Measurements from ENCODE around the gene NTRK1. TPM values are rescaled to one million over a fixed set of nuclear protein-coding genes. Genes with fewer than 3 reads are reported as not detected.
A peak's percentile ranks its signal among the peaks of the same experiment; 100 is the strongest.

NTRK1 gene
- 0.81 and 1.2 TPM in 2 replicates for total RNA-seq (2014; rRNA removed; shearing (Covaris generic))

GRCh38 chr1:156860628-156861423 lies at the start of gene NTRK1:
Gene NTRK1 (plus strand): TSS chr1:156860865. CDS start chr1:156860935, 70 bp downstream.
- in situ Hi-C loops (cut with HindIII; ENCODE audit: low sequenced_read_pairs): no loop called here
- no peak for DNase-seq (ENCODE audit: low spot score)

DNA sequence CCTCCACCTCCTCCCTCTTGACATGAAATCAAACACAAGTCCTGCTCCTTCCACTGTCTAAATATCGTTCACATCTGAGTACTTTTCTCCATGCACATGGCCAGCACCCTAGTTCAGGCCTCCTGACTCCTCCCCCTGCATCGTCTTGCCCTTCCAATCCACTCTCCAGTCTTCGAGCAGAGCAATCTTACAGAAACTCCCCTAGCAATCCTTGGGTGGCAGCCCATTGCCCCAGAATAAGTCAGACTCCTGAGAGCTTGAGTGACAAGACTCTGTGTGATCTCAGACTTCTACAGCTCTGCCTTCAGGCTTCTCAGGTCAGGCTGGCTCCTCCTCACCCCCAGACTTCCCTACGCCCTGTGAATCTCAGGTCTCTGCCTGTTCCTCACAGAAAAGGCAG lies 49.5 kb upstream of the NTRK1 start:
- no peak for DNase-seq (ENCODE audit: low spot score)
- in situ Hi-C loops (cut with HindIII; ENCODE audit: low sequenced_read_pairs): no loop called here

- in situ Hi-C loops (cut with HindIII; ENCODE audit: low sequenced_read_pairs): no loop called here
- DNase-seq (ENCODE audit: low spot score): no peak
Observed at GRCh38 chr1:156812293-156812990, 48.2 kb upstream of the NTRK1 start.

DNA sequence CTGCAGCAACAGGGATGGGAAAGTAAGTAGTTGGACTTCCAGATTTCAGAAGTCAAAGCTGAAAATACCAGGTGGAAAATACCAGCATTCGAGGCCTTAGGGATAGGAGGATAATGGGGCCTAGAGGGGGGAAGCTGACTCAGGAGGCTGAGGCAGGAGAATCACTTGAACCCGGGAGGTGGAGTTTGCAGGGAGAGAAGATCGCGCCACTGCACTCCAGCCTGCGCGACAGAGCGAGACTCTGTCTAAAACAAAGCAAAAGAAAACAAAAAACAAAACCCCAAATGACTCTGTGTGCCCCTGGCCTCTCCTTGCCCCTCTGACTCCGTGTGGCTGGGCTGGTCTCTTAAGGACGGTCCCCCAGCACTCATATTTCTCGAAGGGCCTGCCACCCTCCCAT lies 47.4 kb upstream of the NTRK1 start:
- in situ Hi-C loops (cut with HindIII; ENCODE audit: low sequenced_read_pairs): no loop called here
- no peak for DNase-seq (ENCODE audit: low spot score)

DNA sequence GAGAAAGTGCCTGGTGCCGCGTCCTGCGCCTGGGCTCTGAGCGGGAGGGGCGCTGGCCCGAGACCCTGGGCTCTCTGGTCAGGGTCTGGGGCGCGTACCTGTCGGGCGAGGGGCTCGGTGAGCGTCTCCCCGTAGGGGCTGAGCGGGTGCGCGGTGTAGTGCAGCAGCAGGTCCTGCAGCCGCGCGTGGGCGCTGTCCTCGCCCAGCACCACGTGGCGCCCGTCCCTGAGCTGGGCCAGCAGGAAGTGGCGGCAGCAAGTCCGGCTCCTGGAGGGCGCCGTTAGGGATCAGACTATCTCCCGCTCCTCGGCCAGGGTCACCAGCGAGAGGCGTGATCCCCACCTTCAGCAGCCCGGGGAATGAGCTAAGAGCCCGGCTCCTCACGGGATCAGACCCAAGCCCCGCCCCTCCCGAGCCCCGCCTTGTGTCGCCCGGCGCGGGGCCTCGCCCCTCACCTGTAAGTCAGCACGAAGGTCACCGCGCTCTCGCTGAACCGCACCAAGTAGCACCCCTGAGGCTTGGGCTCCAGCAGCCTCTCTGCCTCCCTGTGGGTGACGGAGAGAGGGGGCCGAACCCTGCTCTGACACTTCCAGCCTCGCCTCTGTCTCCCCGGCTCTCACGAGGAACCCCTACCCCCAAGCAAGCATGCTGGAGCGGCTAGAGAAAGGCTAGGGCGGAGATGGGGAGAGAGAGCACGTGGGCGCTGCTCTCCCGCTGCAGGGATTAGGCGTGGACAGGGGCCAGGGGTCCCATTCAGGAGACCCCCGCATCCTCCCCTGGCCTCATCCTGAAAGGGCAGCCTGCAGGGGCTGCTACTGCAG lies 46.7 kb upstream of the NTRK1 start:
- DNase-seq (ENCODE audit: low spot score): peak; percentile 24
- in situ Hi-C loops (cut with HindIII; ENCODE audit: low sequenced_read_pairs): no loop called here

DNA sequence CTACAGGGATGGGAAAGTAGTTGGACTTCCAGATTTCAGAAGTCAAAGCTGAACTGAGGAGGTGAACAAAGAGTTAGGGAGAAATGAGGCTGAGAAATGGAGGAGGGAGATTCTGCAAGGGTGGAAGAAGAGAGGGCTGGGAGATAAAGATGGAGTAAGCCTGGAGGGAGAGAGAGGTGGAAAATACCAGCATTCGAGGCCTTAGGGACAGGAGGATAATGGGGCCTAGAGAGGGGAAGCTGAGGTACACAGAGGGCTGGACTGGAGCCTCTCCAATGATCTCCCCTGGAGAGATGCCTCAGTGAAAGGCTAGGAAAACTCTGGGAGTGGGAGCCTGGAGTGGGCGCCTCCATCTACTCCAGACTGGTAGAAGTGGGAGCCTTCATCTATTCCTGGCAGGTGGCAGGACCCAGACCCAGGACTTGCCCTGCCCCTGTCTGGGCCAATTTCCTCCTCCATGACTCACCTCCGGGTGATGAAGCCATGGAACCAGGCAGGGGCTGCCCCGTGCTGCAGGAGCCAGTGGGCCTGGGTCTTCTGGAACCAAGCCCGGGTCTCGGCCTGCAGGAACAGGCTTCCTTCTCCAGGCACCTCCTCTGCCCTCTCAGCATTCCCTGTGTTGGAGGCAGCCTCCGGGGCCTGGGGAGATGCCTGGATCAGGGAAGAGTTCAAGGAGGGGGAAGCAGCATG lies 45.9 kb upstream of the NTRK1 start:
- in situ Hi-C loops (cut with HindIII; ENCODE audit: low sequenced_read_pairs): no loop called here
- DNase-seq (ENCODE audit: low spot score): no peak

- in situ Hi-C loops (cut with HindIII; ENCODE audit: low sequenced_read_pairs): no loop called here
- DNase-seq (ENCODE audit: low spot score): no peak
Observed at GRCh38 chr1:156815307-156815826, 45.3 kb upstream of the NTRK1 start.

DNA sequence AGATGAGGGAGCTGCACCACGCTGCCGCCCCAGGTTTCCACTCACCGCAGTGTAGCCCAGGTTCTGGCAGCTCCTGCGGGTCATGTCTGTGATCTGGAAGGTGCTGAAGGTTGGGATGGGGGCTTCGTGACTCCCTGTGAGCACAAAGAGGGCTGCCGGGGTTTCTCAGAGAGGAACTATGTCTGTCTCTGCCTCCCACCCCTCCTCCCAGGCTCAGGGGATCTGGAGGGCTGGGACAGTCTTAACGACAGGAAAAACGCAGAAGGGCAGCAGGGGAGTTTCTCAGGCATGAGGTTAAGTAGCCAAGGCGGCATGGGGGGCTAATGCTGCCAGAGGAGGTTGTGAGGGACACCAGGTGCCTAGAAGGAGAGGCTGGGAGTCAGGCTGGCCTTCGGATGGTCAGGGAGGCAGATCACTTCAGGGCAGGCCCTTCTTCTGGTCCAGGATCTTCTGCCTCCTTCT lies 44.7 kb upstream of the NTRK1 start:
- in situ Hi-C loops (cut with HindIII; ENCODE audit: low sequenced_read_pairs): no loop called here
- DNase-seq (ENCODE audit: low spot score): no peak

DNA sequence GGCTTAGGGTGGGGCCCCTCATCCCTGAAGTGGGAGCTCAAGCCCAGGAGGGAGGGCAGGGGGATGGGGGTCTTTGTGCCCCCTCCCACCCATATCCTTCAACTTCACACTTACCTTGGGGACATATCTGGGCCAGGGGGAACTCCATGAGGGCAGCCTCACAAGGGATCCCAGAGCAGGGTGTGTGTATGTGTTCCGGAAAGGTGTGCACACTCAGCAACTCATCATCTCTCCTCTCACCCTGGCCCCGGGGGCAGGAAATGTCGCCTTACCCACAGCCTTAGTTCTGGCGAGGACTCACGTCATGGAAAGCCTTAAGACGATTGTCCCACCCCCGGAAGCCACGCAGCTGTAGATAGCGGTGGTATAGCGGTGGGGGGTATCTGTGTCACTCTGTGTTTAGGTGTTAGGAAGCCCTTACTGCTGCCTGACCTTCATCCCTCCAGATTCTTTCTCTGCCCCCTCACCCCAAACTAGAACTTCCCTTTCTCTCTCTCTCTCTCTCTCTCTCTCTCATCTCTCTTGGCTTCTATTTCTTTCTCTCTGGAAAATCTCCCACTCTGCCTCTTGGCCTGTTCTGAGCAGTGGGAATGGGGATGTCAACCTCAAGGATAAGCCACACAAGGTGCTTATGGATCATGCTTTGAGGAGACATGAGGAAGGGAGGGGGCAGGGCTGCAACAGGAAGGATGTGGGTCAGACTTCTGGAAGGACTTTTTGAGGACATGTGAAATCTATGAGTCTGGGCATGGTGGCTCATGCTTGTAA lies 43.9 kb upstream of the NTRK1 start, which contains the start of gene SH2D2A:
SH2D2A (minus strand) TSS at position 288 of the 768 bp plus-strand sequence; CDS start at position 148, 140 bp downstream.
- no peak for DNase-seq (ENCODE audit: low spot score)
- in situ Hi-C loops (cut with HindIII; ENCODE audit: low sequenced_read_pairs): no loop called here

DNA sequence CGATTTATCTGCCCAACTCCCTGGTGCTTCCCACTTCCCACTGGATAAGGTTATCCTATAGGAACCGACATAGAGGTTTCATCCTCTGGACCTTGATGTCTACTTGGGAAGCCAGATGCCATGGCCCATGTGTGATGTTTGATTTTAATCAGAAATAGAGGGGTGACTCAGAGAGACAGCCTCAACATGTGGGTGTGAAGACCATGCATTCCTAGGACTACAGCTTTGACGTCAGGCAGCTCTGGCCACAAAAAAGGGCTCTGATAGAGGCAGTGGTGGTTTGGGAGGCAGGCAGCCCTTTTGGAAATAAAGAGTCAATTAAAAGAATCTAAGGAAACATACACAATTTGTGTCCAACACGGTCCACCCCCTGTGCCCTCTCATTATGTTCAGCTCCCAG lies 38.9 kb upstream of the NTRK1 start:
- in situ Hi-C loops (cut with HindIII; ENCODE audit: low sequenced_read_pairs): no loop called here
- no peak for DNase-seq (ENCODE audit: low spot score)

DNA sequence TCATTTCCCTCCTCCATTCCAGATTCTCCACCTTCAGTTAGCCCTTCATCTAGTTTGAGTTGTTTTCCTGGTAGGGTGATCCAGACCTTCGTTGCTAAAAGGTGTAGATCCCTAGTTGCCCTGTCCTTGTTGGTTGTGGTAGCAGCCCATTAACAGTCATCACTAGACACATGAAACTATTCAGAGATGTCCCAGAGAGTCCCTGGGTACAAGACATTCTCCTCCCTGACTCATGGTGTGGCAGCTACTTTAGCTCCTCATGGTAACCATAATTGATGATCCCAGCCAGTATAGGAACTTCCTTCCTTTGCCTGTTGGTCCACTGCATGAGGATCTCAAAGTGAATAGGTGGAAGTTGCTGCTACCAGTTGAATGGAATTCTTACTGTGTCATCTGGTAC lies 38.0 kb upstream of the NTRK1 start:
- DNase-seq (ENCODE audit: low spot score): no peak
- in situ Hi-C loops (cut with HindIII; ENCODE audit: low sequenced_read_pairs): no loop called here

DNA sequence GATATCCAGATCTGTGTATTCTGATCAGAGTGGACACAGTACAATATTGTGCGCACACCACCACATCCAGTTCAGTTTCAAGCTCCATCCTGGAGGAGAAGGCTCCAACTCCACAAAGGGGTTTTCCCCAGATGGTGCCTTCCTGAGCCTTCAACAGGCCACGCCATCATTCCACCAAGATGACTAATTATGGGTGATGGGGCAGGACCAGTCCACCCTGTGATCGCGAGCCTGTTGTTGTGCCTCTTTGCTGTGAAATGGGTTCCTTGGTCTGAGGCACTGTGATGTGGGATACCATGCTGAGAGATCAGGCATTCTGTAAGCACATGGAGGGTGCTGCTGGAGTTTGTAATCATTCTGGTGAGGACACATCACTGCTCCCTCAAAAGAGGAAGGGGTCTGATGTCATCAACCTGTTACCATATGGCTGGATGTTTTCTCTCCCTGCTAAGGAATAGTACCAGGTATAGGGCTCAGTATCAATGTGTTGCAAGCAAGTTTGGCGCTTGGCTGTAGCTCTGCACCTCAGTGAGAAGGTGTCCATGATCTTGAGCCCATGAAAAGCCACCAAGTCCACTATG lies 37.4 kb upstream of the NTRK1 start:
- in situ Hi-C loops (cut with HindIII; ENCODE audit: low sequenced_read_pairs): no loop called here
- DNase-seq (ENCODE audit: low spot score): no peak

- DNase-seq (ENCODE audit: low spot score): no peak
- in situ Hi-C loops (cut with HindIII; ENCODE audit: low sequenced_read_pairs): no loop called here
Observed at GRCh38 chr1:156826630-156827029, 34.0 kb upstream of the NTRK1 start.

DNA sequence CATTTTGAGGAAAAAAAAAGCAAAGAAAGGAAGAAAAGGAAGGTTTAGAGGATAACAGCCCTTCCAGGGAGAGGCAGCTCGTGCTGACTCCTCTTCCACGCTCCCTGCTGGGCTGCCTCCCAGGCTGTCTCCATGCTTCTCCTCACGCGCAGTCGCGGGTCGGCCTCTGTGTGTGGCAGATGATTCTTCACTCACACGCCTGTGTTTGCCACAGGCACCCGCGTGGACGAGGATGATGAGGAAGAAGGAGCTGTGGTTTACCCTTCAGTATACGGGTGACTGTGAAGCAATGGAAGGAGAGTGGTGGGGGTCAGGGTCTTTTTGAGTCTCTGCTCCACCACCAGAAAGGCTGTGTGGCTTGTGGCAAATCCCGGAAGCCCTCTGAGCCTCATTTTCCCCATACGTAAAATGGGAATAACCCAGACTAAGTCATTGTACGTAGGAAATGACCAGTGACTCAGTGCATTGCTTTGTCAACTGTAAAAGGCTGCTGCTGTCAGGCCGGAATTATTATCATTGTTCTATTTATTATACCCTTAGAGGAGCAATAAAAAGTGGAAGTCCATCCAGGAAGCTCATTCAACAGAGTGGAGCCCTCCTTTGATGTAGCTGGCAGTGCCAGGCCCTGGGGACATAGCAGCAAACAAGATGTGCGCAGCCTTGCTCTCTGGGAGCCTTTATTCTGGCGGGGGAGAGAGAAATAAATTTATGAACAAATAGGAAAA lies 32.1 kb upstream of the NTRK1 start:
- in situ Hi-C loops (cut with HindIII; ENCODE audit: low sequenced_read_pairs): no loop called here
- DNase-seq (ENCODE audit: low spot score): no peak

GRCh38 chr1:156832434-156832833 lies 28.2 kb upstream of the NTRK1 start:
- DNase-seq (ENCODE audit: low spot score): no peak
- in situ Hi-C loops (cut with HindIII; ENCODE audit: low sequenced_read_pairs): no loop called here

DNA sequence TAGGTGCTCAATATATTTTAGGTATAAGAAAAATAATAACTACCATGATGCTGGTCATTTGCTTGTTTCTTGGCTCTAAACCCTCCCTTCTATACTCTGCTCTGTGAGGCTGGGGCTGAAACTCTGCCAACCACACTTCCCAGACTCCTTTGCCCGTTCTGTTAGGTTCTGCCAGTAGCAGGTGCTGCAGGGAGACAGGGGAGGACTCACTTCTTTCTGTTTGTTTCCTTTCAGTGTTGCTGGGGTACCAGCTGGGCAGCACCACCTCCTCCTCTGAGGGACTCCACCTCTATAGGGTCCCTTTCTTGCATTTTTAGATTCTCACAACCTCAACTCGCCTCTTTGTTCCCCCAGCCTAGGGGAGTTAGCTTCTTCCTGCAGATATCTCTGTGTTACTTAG lies 27.1 kb upstream of the NTRK1 start:
- in situ Hi-C loops (cut with HindIII; ENCODE audit: low sequenced_read_pairs): no loop called here
- DNase-seq (ENCODE audit: low spot score): no peak

GRCh38 chr1:156834322-156834721 lies 26.3 kb upstream of the NTRK1 start:
- in situ Hi-C loops (cut with HindIII; ENCODE audit: low sequenced_read_pairs): no loop called here
- no peak for DNase-seq (ENCODE audit: low spot score)

Data from G401 (cell line).